GM18868 (cell line): Measurements from ENCODE around the gene PAX1.

Experiments
- ATAC-seq: cut with Tn5 transposase; IDR thresholded peaks from one replicate; pipeline ENCODE4 v1.9.1; 2021; ENCODE audit warnings: mild to moderate bottlenecking, moderate library complexity; ENCODE audit not compliant: unreplicated experiment

Gene PAX1

GRCh38 chr20:21705575-21706260 is at the start of gene PAX1:
TSS of gene PAX1 (plus strand) at chr20:21705664. CDS start at chr20:21705713, 49 bp downstream.
- no peak for ATAC-seq

DNA sequence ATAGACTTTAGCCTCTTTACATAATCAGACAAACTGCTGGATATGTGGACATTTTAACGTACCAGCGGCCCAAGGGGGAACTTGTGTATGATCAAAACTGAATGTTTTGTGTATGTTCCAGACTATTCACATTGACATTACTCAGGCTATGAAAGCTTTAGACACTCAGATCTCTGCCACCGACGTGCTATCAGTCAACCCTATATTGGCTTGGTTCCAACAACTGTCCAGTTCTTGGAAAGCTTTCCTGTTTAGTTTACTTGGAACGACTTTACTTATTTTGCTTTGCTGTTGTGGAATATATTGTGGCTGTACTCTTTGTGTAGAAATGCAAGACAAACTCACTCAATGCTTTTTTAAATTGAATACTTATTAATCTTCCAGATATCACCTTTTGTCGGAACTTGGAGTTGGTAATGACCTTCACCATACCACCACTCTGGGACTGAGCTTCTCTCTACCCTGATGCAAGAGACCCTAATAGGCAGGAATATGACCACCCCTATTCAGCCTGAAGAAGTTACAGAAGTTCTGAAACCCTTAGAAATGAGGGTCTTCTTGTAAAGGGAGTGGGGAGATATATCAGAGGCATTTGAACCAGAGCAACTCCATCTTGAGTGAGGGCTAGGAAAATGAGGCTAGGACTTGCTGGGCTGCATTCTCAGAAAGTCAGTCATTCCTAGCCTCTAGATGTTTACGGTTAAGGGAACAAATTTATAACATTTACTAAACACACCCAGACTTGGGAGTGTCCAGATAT is 49.0 kb upstream of the PAX1 start:
- no peak for ATAC-seq

GRCh38 chr20:21661488-21662055 is 43.9 kb upstream of the PAX1 start:
- ATAC-seq: no peak

- no peak for ATAC-seq
These were observed 42.0 kb upstream of the PAX1 start for GRCh38 chr20:21663465-21663864.

- no peak for ATAC-seq
These were observed 39.6 kb upstream of the PAX1 start for GRCh38 chr20:21665687-21666446.

GRCh38 chr20:21670126-21670525 is 35.3 kb upstream of the PAX1 start:
- no peak for ATAC-seq

GRCh38 chr20:21670981-21671380 is 34.5 kb upstream of the PAX1 start:
- ATAC-seq: no peak

- no peak for ATAC-seq
These were observed 28.2 kb upstream of the PAX1 start for GRCh38 chr20:21677261-21677660.

DNA sequence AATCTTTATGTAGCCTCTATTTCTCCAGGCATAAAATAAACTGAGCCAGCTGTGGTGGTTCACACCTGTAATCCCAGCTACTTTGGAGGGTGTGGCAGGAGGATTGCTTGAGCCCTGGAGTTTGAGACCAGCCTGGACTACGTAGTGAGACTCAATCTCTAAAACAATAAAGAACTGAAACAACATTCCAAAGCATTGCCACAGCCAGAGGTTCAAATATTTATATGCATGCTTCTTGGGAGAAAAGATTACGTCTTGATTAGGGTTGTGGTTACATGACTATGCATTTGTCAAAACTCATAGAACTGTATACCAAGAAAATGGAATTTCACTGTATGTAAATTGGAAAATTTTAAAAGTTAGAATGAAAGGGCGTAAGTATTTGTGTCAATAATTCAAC is 27.7 kb upstream of the PAX1 start:
- no peak for ATAC-seq

GRCh38 chr20:21681234-21681921 is 24.1 kb upstream of the PAX1 start:
- no peak for ATAC-seq

DNA sequence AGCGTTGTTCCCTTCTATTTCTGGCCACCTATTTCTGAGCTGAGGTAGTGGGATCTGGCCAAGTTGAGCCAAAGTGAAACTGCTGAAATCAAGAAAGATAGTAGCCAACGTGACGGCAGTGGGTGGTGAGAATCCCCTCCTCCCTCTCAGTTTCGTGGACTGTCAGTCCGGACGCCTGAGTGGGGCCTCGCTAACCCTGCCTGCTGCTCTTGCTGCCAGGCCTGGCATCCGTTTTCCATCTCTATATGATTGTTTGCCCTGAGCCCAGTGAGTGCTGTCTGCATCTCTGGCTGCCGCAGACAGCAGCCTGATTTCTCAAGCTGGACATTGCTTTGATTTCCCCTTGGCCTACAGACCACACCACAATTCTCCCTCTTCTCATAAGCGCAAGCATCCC is 23.5 kb upstream of the PAX1 start:
- ATAC-seq: no peak

DNA sequence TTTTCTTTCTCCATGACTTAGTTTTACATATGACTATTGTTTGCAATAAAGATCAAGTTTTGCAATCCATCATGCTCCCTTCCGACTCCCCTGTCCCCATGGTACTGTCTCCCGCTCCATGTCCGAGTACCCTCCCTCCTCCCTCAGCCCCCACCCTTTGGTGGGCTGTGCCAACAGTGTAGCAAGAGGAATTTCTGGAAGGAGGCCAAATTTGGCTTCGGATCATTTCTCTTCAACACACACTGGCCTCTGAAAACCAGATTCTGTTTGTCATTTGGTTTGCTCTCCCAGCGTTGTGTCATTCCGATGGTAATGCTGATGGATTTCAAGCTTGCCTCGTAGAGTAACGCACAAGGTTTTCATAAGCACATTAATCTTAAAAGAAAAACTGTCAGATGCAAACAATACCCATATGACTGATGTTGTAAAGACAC is 22.9 kb upstream of the PAX1 start:
- ATAC-seq: no peak

DNA sequence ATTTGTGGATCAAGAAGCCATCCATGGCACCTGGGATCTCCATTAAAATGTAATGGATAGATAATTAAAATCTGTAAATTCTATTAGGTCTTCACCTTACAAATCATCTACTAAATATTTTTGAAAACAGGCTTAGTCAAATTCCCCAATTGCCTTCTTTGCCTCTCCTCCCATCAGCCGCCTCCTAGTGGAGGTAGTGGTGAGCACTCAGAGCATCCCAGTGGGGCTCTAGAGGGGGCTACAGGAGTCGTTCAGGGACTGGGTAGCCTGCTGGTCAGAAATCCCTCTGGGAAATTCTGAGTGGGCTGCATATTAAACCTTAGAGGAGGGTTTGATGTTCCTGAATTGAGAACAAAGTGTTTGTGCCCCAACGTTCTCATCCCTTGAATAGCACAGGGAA is 20.8 kb upstream of the PAX1 start:
- no peak for ATAC-seq

DNA sequence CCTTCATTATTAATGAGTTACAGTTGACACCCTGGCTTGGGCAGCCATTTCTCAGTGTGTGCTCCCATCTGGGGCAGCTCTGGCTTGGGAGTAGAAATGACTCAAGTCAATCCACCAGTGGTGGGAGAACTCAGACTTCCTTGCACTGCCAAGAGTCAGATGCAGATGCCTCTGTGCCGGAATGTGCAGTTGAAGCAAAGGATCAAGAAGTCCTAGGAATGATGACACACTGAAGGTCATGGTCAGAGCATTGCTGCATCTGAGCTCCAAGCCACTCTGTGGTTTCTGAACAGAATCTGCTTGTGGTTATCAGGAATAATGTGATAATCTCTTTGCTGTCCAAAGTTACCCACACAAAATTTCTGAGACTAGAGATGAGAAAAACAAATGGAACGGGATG is 19.5 kb upstream of the PAX1 start:
- no peak for ATAC-seq

GRCh38 chr20:21693322-21693721 is 12.1 kb upstream of the PAX1 start:
- ATAC-seq: no peak

- no peak for ATAC-seq
These were observed 6.8 kb upstream of the PAX1 start for GRCh38 chr20:21698494-21699215.

GRCh38 chr20:21699216-21699508 is 6.3 kb upstream of the PAX1 start:
- no peak for ATAC-seq

- no peak for ATAC-seq
These were observed 4.1 kb upstream of the PAX1 start for GRCh38 chr20:21701171-21701876.

DNA sequence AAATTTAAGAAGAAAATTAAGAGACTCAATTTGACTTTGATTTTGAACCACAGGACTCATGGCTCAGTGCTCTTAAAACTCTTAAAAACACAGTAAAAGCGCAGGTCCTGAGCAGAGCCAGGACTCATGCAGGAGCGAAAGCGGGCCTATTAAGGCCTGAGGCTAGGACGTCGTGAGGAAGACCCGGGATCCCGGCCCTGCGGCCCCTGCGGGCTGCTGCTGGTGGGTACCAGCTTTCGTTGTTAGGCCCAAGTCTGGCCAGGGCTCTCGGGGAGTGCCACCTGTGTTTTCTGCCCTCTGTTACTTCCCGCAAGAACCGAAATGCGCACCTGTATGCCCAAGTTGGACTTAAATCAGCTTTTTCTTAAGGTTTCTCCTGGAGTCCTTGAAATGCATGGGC is 3.4 kb upstream of the PAX1 start:
- no peak for ATAC-seq
